Bronchial epithelial cell (primary cell): ENCODE measurements around the gene ELL3. TPM values are rescaled to one million over a fixed set of nuclear protein-coding genes. Genes with fewer than 3 reads are reported as not detected.
A peak's percentile ranks its signal among the peaks of the same experiment; 100 is the strongest.
"Not testable (repeated sequence)": the region's sequence is repeated elsewhere in the genome, so short reads cannot be mapped to it uniquely, and the experiment has no call there.

Experiments used
- DNase-seq: peaks from one replicate; pipeline ENCODE4 v3.0.0-alpha.2; 2010; ENCODE audit warnings: low read depth
- FAIRE-seq: peaks from 2 replicates; lab custom pipeline; 2011; peaks lifted over from hg19 to GRCh38; lab: Jason Lieb, UNC
- H3K27me3 ChIP-seq: 2 replicates; pipeline ENCODE4 v1.5.1; 2011; ENCODE audit warnings: low read length; ENCODE audit not compliant: control insufficient read depth, insufficient read depth
- H3K36me3 ChIP-seq: 2 replicates; pipeline ENCODE4 v1.5.1; 2011; ENCODE audit warnings: low read length; ENCODE audit not compliant: control insufficient read depth, insufficient read depth
- H3K4me3 ChIP-seq: 2 replicates; pipeline ENCODE4 v1.5.1; 2011; ENCODE audit warnings: mild to moderate bottlenecking, low read depth, low read length, control low read depth
- CTCF ChIP-seq: IDR thresholded peaks from 2 replicates; pipeline ENCODE4 v1.5.1; 2011; ENCODE audit warnings: mild to moderate bottlenecking, moderate library complexity, low read length, control low read depth, inconsistent platforms; ENCODE audit not compliant: insufficient read depth, severe bottlenecking
- total RNA-seq: library from RNA; depleted of rRNA; stranded (reverse); fragments of >200 nt; gene quantifications from 2 replicates; pipeline ENCODE4 v1.2.1, GENCODE V29; 2014

ELL3 gene
- total RNA-seq, 1 donor from 2014 or later: 23.2 TPM

- peaks cover 22% of the 10 kb centered on the region for H3K36me3 ChIP-seq
- no peak overlapping the region for H3K4me3 ChIP-seq
- no peak for DNase-seq
- no peak for TF ChIP-seq CTCF
- H3K27me3 ChIP-seq: no peaks in the 10 kb centered on the region
- no peak for FAIRE-seq
Observed at GRCh38 chr15:43808960-43809678, 32.4 kb upstream of the ELL3 start.

- H3K36me3 ChIP-seq: peaks cover 21% of the 10 kb centered on the region
- no peak for TF ChIP-seq CTCF
- no peak for DNase-seq
- no peak overlapping the region for H3K4me3 ChIP-seq
- no peaks in the 10 kb centered on the region for H3K27me3 ChIP-seq
- no peak for FAIRE-seq
Observed at GRCh38 chr15:43808435-43808950, 31.7 kb upstream of the ELL3 start.

- H3K36me3 ChIP-seq: peaks cover 12% of the 10 kb centered on the region
Observed at GRCh38 chr15:43802676-43803075, 25.9 kb upstream of the ELL3 start.

GRCh38 chr15:43800286-43801141, 23.7 kb upstream of the ELL3 start, which contains the start of gene HYPK:
HYPK (plus strand) TSS chr15:43800599; CDS start chr15:43800623, 24 bp downstream.
- peak; percentile 82 for DNase-seq
- peaks cover 13% of the 10 kb centered on the region for H3K36me3 ChIP-seq
- FAIRE-seq: no peak

More at GRCh38 chr15:43802676-43803075, 25.9 kb upstream of the ELL3 start:
- not testable (repeated sequence) for DNase-seq, FAIRE-seq, H3K27me3 ChIP-seq, H3K4me3 ChIP-seq

GRCh38 chr15:43799945-43800285, 23.1 kb upstream of the ELL3 start, which contains the start of gene SERINC4:
SERINC4 (minus strand) TSS chr15:43800220; CDS start chr15:43799986, 234 bp downstream.
- no peak for FAIRE-seq

More at GRCh38 chr15:43800286-43801141, 23.7 kb upstream of the ELL3 start, which contains the start of gene HYPK:
- Histone ChIP-seq H3K27me3 (no peaks in the 10 kb centered on the region), H3K4me3 (peak within 1 kb of the TSS; percentile 77)
- no peak for TF ChIP-seq CTCF

More at GRCh38 chr15:43799945-43800285, 23.1 kb upstream of the ELL3 start, which contains the start of gene SERINC4:
- no peak for TF ChIP-seq CTCF
- DNase-seq: no peak
- H3K27me3 ChIP-seq: no peaks in the 10 kb centered on the region
- peaks cover 18% of the 10 kb centered on the region for H3K36me3 ChIP-seq
- peak within 1 kb of the TSS; percentile 77 for H3K4me3 ChIP-seq
